ENCODE data around the gene TMEM205. TPM values are rescaled to one million over a fixed set of nuclear protein-coding genes. Genes with fewer than 3 reads are reported as not detected.

TMEM205 gene
- 83.6 and 104 TPM in 2 replicates for total RNA-seq

DNA sequence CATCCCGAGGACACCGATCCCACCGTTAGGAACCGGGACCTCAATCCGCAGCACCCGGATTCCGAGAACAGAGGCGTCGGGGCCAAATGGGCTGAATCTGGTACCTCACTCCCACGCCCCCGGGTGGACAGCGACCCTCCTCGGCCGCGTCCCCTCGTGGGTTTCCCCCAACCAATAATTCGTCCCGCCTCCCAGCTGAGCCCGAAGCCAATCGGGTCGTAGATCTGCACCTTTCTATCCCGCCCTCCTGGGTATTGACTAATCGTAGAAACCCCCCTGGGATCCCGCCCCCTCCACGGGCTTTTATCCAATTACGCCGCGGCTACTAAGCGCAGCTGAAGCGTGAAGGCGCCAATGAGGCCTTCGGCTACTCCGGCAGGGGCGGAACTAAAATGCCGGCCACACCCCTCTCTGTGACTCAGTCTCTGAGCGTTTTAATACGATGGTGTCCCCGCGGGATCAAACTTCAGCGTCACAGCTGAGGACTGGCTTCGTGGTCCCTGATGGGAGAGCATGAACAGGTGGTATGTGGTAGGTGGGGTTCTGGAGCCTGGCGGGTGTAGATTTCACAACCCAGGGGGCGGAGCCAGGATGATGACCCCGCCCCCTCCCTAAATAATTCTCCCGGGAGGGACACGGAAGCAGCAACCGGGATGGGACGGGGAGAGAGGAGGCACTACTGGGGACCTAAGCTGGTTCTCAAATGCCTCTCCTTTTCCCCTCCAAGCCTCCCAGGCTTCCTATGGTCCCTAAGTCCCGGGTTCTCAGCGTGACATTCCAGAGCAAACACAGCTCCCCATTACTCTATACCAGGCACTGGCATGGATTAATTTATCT, at the start of gene TMEM205, which contains the start of gene CCDC159:
TMEM205 (minus strand) TSS at position 165 of the 837 bp plus-strand sequence. CDS start 649 bp downstream, outside the sequence.
CCDC159 (plus strand) TSS at position 416 of the 837 bp plus-strand sequence; CDS start at position 504, 88 bp downstream.

DNA sequence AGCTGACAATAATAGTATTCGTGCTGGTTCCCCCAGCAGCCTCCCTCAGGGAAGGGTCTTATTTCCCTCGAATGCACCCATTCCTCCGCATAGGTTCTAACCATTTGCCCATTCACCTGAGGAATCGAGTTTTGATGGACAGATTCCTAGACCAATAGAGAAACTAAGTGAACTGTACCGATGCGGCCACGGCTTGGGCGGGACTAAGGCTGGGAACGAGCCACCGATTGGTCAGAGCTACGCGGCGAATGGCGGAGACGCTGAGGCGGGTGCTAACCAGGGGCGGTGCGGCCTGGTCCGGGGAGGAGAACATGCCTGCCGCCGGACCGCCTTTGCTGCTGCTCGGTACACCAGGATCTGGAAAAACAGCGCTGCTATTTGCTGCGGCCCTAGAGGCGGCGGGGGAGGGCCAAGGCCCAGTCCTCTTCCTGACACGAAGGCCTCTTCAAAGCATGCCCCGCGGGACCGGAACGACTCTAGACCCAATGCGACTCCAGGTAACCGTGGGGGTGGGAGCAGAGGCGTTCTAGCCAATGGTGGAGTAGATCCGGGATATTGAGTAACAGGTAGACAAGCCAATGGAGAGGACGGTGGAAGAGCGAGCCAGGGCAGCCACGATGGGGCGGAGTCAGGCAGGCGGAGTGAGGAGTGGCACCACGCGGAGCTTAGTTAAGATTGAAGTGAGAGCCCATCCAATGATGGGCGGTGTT, 28.5 kb upstream of the TMEM205 start, which contains the start of gene SWSAP1:
SWSAP1 (plus strand) TSS at position 234 of the 710 bp plus-strand sequence; CDS start at position 249, 15 bp downstream.

DNA sequence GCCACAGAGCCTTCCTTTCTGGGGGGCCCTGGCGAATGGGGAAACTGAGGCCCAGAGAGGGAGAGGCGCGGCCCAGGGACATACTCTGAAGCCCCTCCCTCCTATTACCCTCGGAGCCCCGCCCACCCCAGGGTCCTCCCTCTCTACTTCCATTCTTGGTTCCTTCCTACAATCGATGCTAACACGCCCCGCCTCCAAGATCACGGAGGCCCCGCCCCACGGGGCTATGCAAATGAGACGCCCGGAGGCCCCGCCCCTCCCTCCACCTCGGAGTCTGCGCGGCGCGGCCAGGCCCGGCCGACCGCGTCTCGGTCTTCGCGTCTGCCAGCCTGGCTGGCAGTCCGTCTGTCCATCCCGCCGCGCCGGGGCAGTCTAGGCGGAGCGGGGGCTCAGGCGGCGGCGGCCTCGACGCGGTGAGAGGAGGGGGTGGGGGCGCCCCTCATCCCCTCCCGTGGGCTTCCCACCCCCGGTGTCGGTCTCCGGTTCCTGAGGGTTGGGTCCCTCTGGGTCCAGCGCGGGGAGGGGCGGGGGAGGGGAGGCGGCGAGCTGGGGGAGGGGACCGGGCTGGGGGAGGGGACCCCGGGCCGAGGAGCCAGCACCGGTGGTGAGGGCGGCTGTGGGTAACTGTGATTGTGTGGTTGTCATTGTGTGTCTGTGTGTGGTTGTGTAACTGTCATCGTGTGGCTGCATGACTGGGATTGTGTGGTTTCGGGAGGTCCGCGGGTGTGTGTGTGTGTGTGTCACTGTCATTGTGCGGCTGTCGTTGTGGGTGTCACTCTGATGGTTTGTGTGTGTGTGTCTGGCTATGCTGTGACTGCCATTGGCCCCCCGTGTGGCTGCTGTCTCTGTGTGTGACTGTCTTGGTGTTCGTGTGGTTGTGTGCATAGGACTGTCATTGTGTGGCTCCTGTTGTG, 9.3 kb upstream of the TMEM205 start, which contains the start of gene PLPPR2:
PLPPR2 (plus strand) TSS at position 273 of the 914 bp plus-strand sequence. CDS start 2,242 bp downstream, outside the sequence.

DNA sequence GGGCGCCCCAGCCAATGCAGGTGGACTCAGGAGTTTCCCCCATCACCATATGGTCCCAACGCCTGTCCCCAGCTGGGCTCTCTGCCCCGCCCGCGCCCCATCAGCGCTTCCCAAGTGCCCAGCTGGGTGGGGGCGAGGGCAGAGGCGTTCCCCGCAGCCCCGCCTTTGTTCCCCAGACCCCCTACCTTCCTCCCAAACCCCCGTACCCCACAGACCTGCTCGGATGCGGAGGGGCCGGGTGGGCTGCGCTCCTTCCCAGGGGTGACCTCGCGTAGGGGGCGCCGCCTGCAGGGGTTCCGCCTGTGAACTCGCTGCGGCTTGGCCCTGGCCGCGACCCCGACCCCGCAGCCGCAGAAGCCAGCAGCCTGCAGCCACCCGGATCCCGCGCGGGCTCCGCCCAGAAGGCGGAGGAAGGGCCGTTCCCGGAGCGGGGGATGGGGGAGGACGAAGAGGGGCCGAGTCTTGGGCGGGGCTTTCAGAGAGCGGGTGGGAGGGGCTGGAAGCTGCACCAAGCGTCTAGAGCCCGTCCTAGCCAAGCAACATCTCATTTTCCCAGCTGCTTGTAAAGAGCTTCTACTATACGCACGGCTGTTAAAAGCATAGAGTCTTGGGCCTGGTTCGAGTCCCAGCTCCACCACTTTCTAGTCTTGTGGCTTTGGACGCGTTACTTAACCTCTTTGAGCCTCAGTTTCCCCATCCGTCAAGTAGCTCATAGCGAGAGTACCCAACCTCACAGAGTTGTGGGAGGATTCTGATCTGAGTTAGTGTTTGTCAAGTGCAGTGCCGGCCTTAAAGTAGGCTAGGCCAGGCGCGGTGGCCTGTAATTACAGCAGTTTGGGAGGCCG, 6.6 kb downstream of the TMEM205 start, which contains the start of gene RAB3D:
RAB3D (minus strand) TSS at position 404 of the 845 bp plus-strand sequence. CDS start 2,258 bp downstream, outside the sequence.

DNA sequence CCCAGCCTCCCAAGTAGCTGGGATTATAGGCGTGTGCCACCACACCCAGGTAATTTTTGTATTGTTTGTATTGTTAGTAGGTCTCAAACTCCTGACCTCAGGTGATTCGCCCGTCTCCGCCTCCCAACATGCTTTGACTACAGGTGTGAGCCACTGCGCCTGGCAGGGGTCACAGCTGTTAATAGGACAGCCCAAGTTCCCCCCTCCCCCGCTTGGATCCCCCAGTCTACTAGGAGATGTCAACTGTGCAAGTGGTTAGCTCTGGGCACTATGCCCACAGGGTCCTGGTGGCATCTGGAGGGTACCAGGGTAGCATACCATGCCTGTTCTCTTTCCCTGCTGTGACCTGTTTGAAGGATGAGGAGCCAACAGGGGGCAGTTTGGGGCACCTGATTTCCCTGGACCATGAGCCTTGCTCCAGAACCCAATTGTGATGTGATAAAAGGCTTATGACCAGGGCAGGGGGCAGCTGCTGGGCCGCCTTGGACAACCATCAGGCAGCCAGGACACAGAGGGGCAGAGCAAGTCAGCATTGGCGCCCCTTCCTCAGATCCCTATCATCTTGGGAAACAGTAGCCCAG, 50.3 kb downstream of the TMEM205 start, which contains the start of gene TSPAN16:
TSPAN16 (plus strand) TSS at position 496 of the 581 bp plus-strand sequence. CDS start 138 bp downstream, outside the sequence.

Other genes starting within 250 kb of the TMEM205 start
- 13.7 and 14.2 TPM in 2 replicates for gene SPC24, start 190.5 kb downstream of the TMEM205 start, total RNA-seq
- gene KANK2, start 148.7 kb downstream of the TMEM205 start, total RNA-seq = 95.8 and 115 TPM in 2 replicates
- gene ANGPTL8, start 106.6 kb downstream of the TMEM205 start, total RNA-seq = not detected in 2 replicates
- gene DOCK6, start 83.7 kb downstream of the TMEM205 start, total RNA-seq = 53.0 and 54.7 TPM in 2 replicates
- not detected in 2 replicates for gene TSPAN16, start 50.1 kb downstream of the TMEM205 start, total RNA-seq
- gene RAB3D, start 6.6 kb downstream of the TMEM205 start, total RNA-seq = 32.9 and 38.7 TPM in 2 replicates
- 5.4 and 6.1 TPM in 2 replicates for gene CCDC159, start 251 bp upstream of the TMEM205 start, total RNA-seq
- gene PLPPR2, start 9.2 kb upstream of the TMEM205 start, total RNA-seq = 4.9 and 7.3 TPM in 2 replicates
- 0.77 and 1.1 TPM in 2 replicates for gene SWSAP1, start 28.4 kb upstream of the TMEM205 start, total RNA-seq
- 3.1 and 5.9 TPM in 2 replicates for gene EPOR, start 38.0 kb upstream of the TMEM205 start, total RNA-seq
- 0.87 and 1.6 TPM in 2 replicates for gene RGL3, start 73.0 kb upstream of the TMEM205 start, total RNA-seq
- gene ODAD3, start 88.9 kb upstream of the TMEM205 start, total RNA-seq = under 0.01 and 0.09 TPM in 2 replicates
- gene PRKCSH, start 89.4 kb upstream of the TMEM205 start, total RNA-seq = 110 and 113 TPM in 2 replicates
- not detected in 2 replicates for gene ELAVL3, start 134.8 kb upstream of the TMEM205 start, total RNA-seq
- gene ZNF653, start 159.6 kb upstream of the TMEM205 start, total RNA-seq = 6.0 and 6.9 TPM in 2 replicates
- 20.6 and 30.1 TPM in 2 replicates for gene ECSIT, start 182.9 kb upstream of the TMEM205 start, total RNA-seq
- gene CNN1, start 192.6 kb upstream of the TMEM205 start, total RNA-seq = under 0.01 TPM in 1 of 2 replicates, not detected in the other
- gene ELOF1, start 213.0 kb upstream of the TMEM205 start, total RNA-seq = 22.9 and 23.8 TPM in 2 replicates
- under 0.01 and 0.34 TPM in 2 replicates for gene ACP5, start 231.4 kb upstream of the TMEM205 start, total RNA-seq